Type B pancreatic cell (in vitro differentiated cells): Measurements from ENCODE around the gene DALRD3. TPM values are rescaled to one million over a fixed set of nuclear protein-coding genes. Genes with fewer than 3 reads are reported as not detected.

Source experiments
- DNase-seq: peaks from one replicate; pipeline ENCODE4 v3.0.0; 2021; ENCODE audit warnings: mixed read lengths; ENCODE audit not compliant: unreplicated experiment; ENCODE audit errors: extremely low spot score
- H3K27ac Mint-ChIP-seq: 2 replicates; pipeline ENCODE4 v1.8.0; 2021; ENCODE audit warnings: mild to moderate bottlenecking, mixed read lengths
- H3K27me3 Mint-ChIP-seq: 2 replicates; pipeline ENCODE4 v1.8.0; 2021; ENCODE audit warnings: mixed read lengths
- H3K36me3 Mint-ChIP-seq: 2 replicates; pipeline ENCODE4 v1.8.0; 2021; ENCODE audit warnings: mixed read lengths
- H3K4me1 Mint-ChIP-seq: one replicate; pipeline ENCODE4 v1.8.0; 2021; ENCODE audit warnings: mixed read lengths; ENCODE audit not compliant: unreplicated experiment
- H3K4me3 Mint-ChIP-seq: 2 replicates; pipeline ENCODE4 v1.8.0; 2021; ENCODE audit warnings: mild to moderate bottlenecking, mixed read lengths
- H3K9me3 Mint-ChIP-seq: 2 replicates; pipeline ENCODE4 v1.8.0; 2021; ENCODE audit warnings: mixed read lengths
- total RNA-seq: library from RNA; stranded (reverse); gene quantifications from 2 replicates; pipeline ENCODE4 v1.2.1, GENCODE V29; 2021; ENCODE audit warnings: low replicate concordance
- TF ChIP-seq, protein P1 (sequence below): fragments of 200-600 bp; sonication (generic); conservative IDR thresholded peaks from 2 replicates; pipeline ENCODE4 v1.5.0; 2021; ENCODE audit warnings: antibody characterized with exemption, mild to moderate bottlenecking

Gene DALRD3
- total RNA-seq, 1 donor from 2014 or later, result 36.0 TPM

DNA sequence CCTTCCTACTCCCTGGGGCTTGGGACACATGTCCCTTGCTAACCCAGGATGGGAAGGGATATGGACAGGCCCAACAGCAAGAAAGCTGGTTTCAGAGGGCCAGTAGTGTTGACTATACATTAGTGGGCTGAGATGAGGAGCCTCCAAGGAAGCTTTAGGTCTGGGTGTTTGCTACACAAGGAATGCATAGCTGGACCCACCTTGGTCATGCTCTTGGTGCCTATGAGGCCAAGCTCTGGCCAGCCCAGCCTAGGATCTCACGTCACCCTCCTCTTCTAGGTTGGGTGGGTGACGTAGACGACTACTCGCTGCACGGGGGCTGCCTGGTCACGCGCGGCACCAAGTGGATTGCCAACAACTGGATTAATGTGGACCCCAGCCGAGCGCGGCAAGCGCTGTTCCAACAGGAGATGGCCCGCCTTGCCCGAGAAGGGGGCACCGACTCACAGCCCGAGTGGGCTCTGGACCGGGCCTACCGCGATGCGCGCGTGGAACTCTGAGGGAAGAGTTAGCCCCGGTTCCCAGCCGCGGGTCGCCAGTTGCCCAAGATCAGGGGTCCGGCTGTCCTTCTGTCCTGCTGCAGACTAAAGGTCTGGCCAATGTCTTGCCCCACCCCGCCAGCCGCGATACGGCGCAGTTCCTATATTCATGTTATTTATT lies 11.8 kb downstream of the DALRD3 start:
- Mint-ChIP-seq H3K9me3 (no peaks in the 10 kb centered on the region), H3K4me1 (peaks cover 19% of the 10 kb centered on the region), H3K4me3 (peak overlapping the region; percentile 100), H3K36me3 (peaks cover 11% of the 10 kb centered on the region), H3K27ac (peak overlapping the region; percentile 100), H3K27me3 (no peaks in the 10 kb centered on the region)
- TF ChIP-seq, protein P1, sequence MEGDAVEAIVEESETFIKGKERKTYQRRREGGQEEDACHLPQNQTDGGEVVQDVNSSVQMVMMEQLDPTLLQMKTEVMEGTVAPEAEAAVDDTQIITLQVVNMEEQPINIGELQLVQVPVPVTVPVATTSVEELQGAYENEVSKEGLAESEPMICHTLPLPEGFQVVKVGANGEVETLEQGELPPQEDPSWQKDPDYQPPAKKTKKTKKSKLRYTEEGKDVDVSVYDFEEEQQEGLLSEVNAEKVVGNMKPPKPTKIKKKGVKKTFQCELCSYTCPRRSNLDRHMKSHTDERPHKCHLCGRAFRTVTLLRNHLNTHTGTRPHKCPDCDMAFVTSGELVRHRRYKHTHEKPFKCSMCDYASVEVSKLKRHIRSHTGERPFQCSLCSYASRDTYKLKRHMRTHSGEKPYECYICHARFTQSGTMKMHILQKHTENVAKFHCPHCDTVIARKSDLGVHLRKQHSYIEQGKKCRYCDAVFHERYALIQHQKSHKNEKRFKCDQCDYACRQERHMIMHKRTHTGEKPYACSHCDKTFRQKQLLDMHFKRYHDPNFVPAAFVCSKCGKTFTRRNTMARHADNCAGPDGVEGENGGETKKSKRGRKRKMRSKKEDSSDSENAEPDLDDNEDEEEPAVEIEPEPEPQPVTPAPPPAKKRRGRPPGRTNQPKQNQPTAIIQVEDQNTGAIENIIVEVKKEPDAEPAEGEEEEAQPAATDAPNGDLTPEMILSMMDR, result no peak
- DNase-seq, result no peak

GRCh38 chr3:49005998-49006397 lies 12.4 kb downstream of the DALRD3 start:
- H3K27me3 Mint-ChIP-seq, result no peaks in the 10 kb centered on the region

GRCh38 chr3:49005303-49005680 lies 13.1 kb downstream of the DALRD3 start:
- Mint-ChIP-seq H3K36me3 (peaks cover 11% of the 10 kb centered on the region), H3K27ac (peak overlapping the region; percentile 23), H3K9me3 (no peaks in the 10 kb centered on the region), H3K27me3 (no peaks in the 10 kb centered on the region), H3K4me3 (no peak overlapping the region), H3K4me1 (peaks cover 19% of the 10 kb centered on the region)
- DNase-seq, result no peak
- TF ChIP-seq, protein P1, result no peak

More at GRCh38 chr3:49005998-49006397, 12.4 kb downstream of the DALRD3 start:
- peaks cover 11% of the 10 kb centered on the region for H3K36me3 Mint-ChIP-seq
- H3K27ac Mint-ChIP-seq, result peak overlapping the region; percentile 100
- no peaks in the 10 kb centered on the region for H3K9me3 Mint-ChIP-seq
- peaks cover 19% of the 10 kb centered on the region for H3K4me1 Mint-ChIP-seq
- peak overlapping the region; percentile 100 for H3K4me3 Mint-ChIP-seq
- TF ChIP-seq, protein P1, result no peak
- DNase-seq, result no peak

GRCh38 chr3:49004352-49005302 lies 13.8 kb downstream of the DALRD3 start:
- peaks cover 11% of the 10 kb centered on the region for H3K36me3 Mint-ChIP-seq
- H3K27ac Mint-ChIP-seq, result peak overlapping the region; percentile 23
- H3K4me1 Mint-ChIP-seq, result peaks cover 22% of the 10 kb centered on the region
- no peaks in the 10 kb centered on the region for H3K9me3 Mint-ChIP-seq
- no peak for DNase-seq
- no peak overlapping the region for H3K4me3 Mint-ChIP-seq
- no peaks in the 10 kb centered on the region for H3K27me3 Mint-ChIP-seq
- TF ChIP-seq, protein P1, result no peak

DNA sequence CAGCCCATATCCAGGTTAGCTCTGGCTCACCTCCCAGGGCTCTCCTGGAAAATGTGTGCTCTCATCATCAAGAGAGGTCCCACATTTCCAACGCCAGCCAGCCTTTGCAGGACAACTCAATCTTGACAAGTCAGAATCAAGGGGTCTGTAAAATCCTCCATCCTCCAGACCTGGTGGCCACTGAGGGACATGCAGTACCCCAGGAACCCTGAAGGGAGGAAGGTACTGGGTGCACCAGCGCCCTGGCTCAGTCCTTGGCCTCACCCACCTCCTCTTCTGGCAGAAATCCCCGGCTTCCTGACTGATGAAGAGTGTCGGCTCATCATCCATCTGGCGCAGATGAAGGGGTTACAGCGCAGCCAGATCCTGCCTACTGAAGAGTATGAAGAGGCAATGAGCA lies 17.2 kb downstream of the DALRD3 start:
- no peak for DNase-seq
- TF ChIP-seq, protein P1, result peak; percentile 22
- Mint-ChIP-seq H3K4me3 (no peak overlapping the region), H3K27me3 (no peaks in the 10 kb centered on the region), H3K9me3 (no peaks in the 10 kb centered on the region), H3K36me3 (no peaks in the 10 kb centered on the region), H3K27ac (no peak overlapping the region), H3K4me1 (peaks cover 6% of the 10 kb centered on the region)
